HEK293 (cell line): ENCODE measurements around the gene CREBBP.

Experiments
- CTCF ChIA-PET: fragments of 350-600 bp; formaldehyde crosslinking; extraction: SDS; loops from one replicate; lab custom pipeline; 2021; ENCODE audit warnings: antibody characterized with exemption; lab: Yijun Ruan, JAX
- POLR2A ChIA-PET: fragments of 300-600 bp; formaldehyde crosslinking; extraction: SDS; loops from one replicate; lab custom pipeline; 2020; ENCODE audit warnings: antibody characterized with exemption, inconsistent platforms; lab: Yijun Ruan, JAX
- H3K27ac ChIP-seq: fragments of 200-500 bp; sonication (Bioruptor generic); 2 replicates; pipeline ENCODE4 v1.5.1; 2014; ENCODE audit warnings: low read depth, low read length, control low read depth, inconsistent platforms; ENCODE audit errors: extremely low read depth
- H3K36me3 ChIP-seq, 2 experiments: fragments of 200-500 bp in 1 of 2; sonication (Bioruptor generic) in 1 of 2; 1 replicate in 1 of 2; 2 replicates in 1 of 2; pipeline ENCODE4 v1.5.1; 2014 to 2017; ENCODE audit warnings: inconsistent platforms in 2 of 2, low read length in 2 of 2; ENCODE audit not compliant: control insufficient read depth in 2 of 2, insufficient read depth in 1 of 2
- H3K4me1 ChIP-seq: fragments of 200-500 bp; sonication (Bioruptor generic); 2 replicates; pipeline ENCODE4 v1.5.1; 2014; ENCODE audit warnings: mild to moderate bottlenecking, low read length, inconsistent platforms; ENCODE audit not compliant: control insufficient read depth, insufficient read depth
- H3K4me3 ChIP-seq: 2 replicates; pipeline ENCODE4 v1.5.1; 2011; ENCODE audit warnings: low read depth, mild to moderate bottlenecking, control low read depth, low read length, moderate library complexity
- H3K9me3 ChIP-seq: fragments of 200-500 bp; sonication (Bioruptor generic); 2 replicates; pipeline ENCODE4 v1.5.1; 2014; ENCODE audit warnings: low read depth, low read length, inconsistent platforms; ENCODE audit not compliant: control insufficient read depth, insufficient read depth
- PRDM10 ChIP-seq: fragments of 450-650 bp; formaldehyde crosslinking; IDR thresholded peaks from 2 replicates; pipeline ENCODE4 v1.5.1; 2016; ENCODE audit warnings: missing biosample characterization, missing genetic modification characterization
- PRDM6 ChIP-seq: fragments of 450-650 bp; formaldehyde crosslinking; IDR thresholded peaks from 2 replicates; pipeline ENCODE4 v1.5.1; 2017; ENCODE audit warnings: missing biosample characterization, missing genetic modification characterization
- ZBTB10 ChIP-seq: fragments of 450-650 bp; formaldehyde crosslinking; IDR thresholded peaks from 2 replicates; pipeline ENCODE4 v1.5.1; 2016; ENCODE audit warnings: missing biosample characterization, missing genetic modification characterization
- ZBTB11 ChIP-seq: fragments of 450-650 bp; formaldehyde crosslinking; conservative IDR thresholded peaks from 2 replicates; pipeline ENCODE4 v1.5.1; 2016; ENCODE audit warnings: low read depth, missing biosample characterization, missing genetic modification characterization
- ZIC2 ChIP-seq: fragments of 450-650 bp; formaldehyde crosslinking; IDR thresholded peaks from 2 replicates; pipeline ENCODE4 v1.5.1; 2016; ENCODE audit warnings: missing biosample characterization, missing genetic modification characterization
- ZNF211 ChIP-seq: fragments of 450-650 bp; formaldehyde crosslinking; IDR thresholded peaks from 2 replicates; pipeline ENCODE4 v1.5.1; 2016; ENCODE audit warnings: low read depth, missing biosample characterization, missing genetic modification characterization
- ZNF354C ChIP-seq: fragments of 450-650 bp; formaldehyde crosslinking; IDR thresholded peaks from 2 replicates; pipeline ENCODE4 v1.5.1; 2016; ENCODE audit warnings: missing biosample characterization, missing genetic modification characterization, low read depth, borderline replicate concordance
- ZNF362 ChIP-seq: fragments of 450-650 bp; formaldehyde crosslinking; IDR thresholded peaks from 2 replicates; pipeline ENCODE4 v1.5.1; 2016; ENCODE audit warnings: missing biosample characterization, missing genetic modification characterization
- ZNF366 ChIP-seq: fragments of 450-650 bp; formaldehyde crosslinking; conservative IDR thresholded peaks from 2 replicates; pipeline ENCODE4 v1.5.1; 2016; ENCODE audit warnings: missing biosample characterization, missing genetic modification characterization
- ZNF514 ChIP-seq: fragments of 450-650 bp; formaldehyde crosslinking; IDR thresholded peaks from 2 replicates; pipeline ENCODE4 v1.5.1; 2016; ENCODE audit warnings: missing biosample characterization, missing genetic modification characterization
- ZNF544 ChIP-seq: fragments of 450-650 bp; formaldehyde crosslinking; IDR thresholded peaks from 2 replicates; pipeline ENCODE4 v1.5.0; 2017; ENCODE audit warnings: missing biosample characterization, missing genetic modification characterization
- ZNF548 ChIP-seq: fragments of 450-650 bp; formaldehyde crosslinking; IDR thresholded peaks from 2 replicates; pipeline ENCODE4 v1.5.1; 2016; ENCODE audit warnings: missing biosample characterization, missing genetic modification characterization
- ZNF555 ChIP-seq: fragments of 450-650 bp; formaldehyde crosslinking; conservative IDR thresholded peaks from 2 replicates; pipeline ENCODE4 v1.5.1; 2017; ENCODE audit warnings: missing biosample characterization, mild to moderate bottlenecking, missing genetic modification characterization, inconsistent platforms
- ZNF621 ChIP-seq: fragments of 450-650 bp; formaldehyde crosslinking; IDR thresholded peaks from 2 replicates; pipeline ENCODE4 v1.5.1; 2017; ENCODE audit warnings: missing biosample characterization, missing genetic modification characterization
- ZXDB ChIP-seq: fragments of 450-650 bp; formaldehyde crosslinking; IDR thresholded peaks from 2 replicates; pipeline ENCODE4 v1.5.1; 2016; ENCODE audit warnings: missing biosample characterization, missing genetic modification characterization

The CREBBP gene

GRCh38 chr16:3819746-3820724, 60.5 kb downstream of the CREBBP start (continued):
- TF ChIP-seq ZNF514 (tag by site-specific recombination) (no peak), ZIC2 (tag by site-specific recombination) (no peak), ZNF366 (peak; percentile 93), PRDM6 (tag by site-specific recombination) (peak; percentile 88), ZNF555 (tag by site-specific recombination) (no peak), PRDM10 (peak; percentile 35; the same call in 1 of the 2 replicates), ZBTB11 (no peak), ZNF544 (tag by site-specific recombination) (no peak), ZNF621 (tag by site-specific recombination) (no peak)

GRCh38 chr16:3819175-3819527, 61.4 kb downstream of the CREBBP start:
- Histone ChIP-seq H3K9me3 (no peaks in the 10 kb centered on the region), H3K36me3 (no peaks in the 10 kb centered on the region), H3K4me3 (no peak overlapping the region), H3K4me1 (peaks cover 44% of the 10 kb centered on the region), H3K27ac (no peak overlapping the region)
- TF ChIP-seq ZXDB (tag by site-specific recombination) (no peak), ZNF548 (no peak), ZBTB10 (tag by site-specific recombination) (no peak), ZNF362 (tag by site-specific recombination) (no peak), ZNF211 (no peak), ZNF354C (tag by site-specific recombination) (no peak)
- ChIA-PET CTCF (interaction anchor here (0.7 kb wide), 1 partner anchor 51 kb away, joined by 3 read pairs; no protein-coding TSS in a partner anchor), POLR2A (no interaction called here)
